Measurements from ENCODE around the gene ZMAT3.
A peak's percentile ranks its signal among the peaks of the same experiment; 100 is the strongest.

GRCh38 chr3:179071323-179072099 is at the start of gene ZMAT3:
- no peak for TF ChIP-seq CTCF (IDR thresholded peaks at IDR 0.05)
- TF ChIP-seq POLR2A (IDR thresholded peaks at IDR 0.05), result peak in 2 of 4 donors; percentile 57 to 73

Measured in esophagus squamous epithelium (tissue), 4 donors.